Measurements from ENCODE around the gene CCDC24. TPM values are rescaled to one million over a fixed set of nuclear protein-coding genes. Genes with fewer than 3 reads are reported as not detected.

The CCDC24 gene
- total and polyA plus RNA-seq, 2 of the 13 experiments (the other 11 are each of a cell fraction or from before 2014, with no cell fraction given), result 1.4 to 2.9 TPM

- CTCF ChIA-PET (ENCODE audit: low intra/inter-chr PET ratio, low total read pairs), result interaction anchor here (1.2 to 3.1 kb wide), 3 partner anchors 28 to 41 kb away, joined by 8 to 57 read pairs (median 9); no protein-coding TSS in a partner anchor
- no peaks in the 10 kb centered on the region for H3K36me3 ChIP-seq (replicated peaks in 1 of 2; ENCODE audit: control insufficient read depth in 1 of 2, insufficient read depth in 2 of 2, low read length in 2 of 2)
- no peaks in the 10 kb centered on the region for H3K9me3 ChIP-seq (ENCODE audit: low read length)
- no peak overlapping the region for H3K4me3 ChIP-seq (replicated peaks in 1 of 3; ENCODE audit: insufficient read depth in 1 of 3, low read depth in 2 of 3, low read length in 3 of 3)
- no peaks in the 10 kb centered on the region for H4K20me1 ChIP-seq (ENCODE audit: insufficient read depth, low read length)
- WGBS (ENCODE audit: low lambda C conversion rate), result 4% methylated on average over 6 of the region's 6 CpGs
- no peak overlapping the region for H2AFZ ChIP-seq (ENCODE audit: low read length)
- no peak overlapping the region for H3K27ac ChIP-seq (ENCODE audit: extremely low read length, insufficient read depth, low read length)
- H3K79me2 ChIP-seq (ENCODE audit: insufficient read depth, low read length), result no peaks in the 10 kb centered on the region
- peak; percentile 83 for FAIRE-seq
- no peak overlapping the region for H3K4me2 ChIP-seq (ENCODE audit: low read depth, low read length)
- H3K4me1 ChIP-seq (ENCODE audit: insufficient read depth, low read length), result peaks cover 46% of the 10 kb centered on the region
- in situ Hi-C loops (cut with HindIII; ENCODE audit: extremely low pct_ligation_motif_present, low pct_unique_long_range_greater_than_20kb), result no loop called here
- intact Hi-C loops (cut with micrococcal nuclease; ENCODE audit: unreplicated experiment), result loop anchor here (1.0 to 10.0 kb wide), 3 partner anchors 31 to 102 kb away; partner anchors contain the start of gene ARTN
- ATAC-seq, result peak; percentile 60
- no peak overlapping the region for H3K9ac ChIP-seq (ENCODE audit: insufficient read depth, low read depth, low read length)
- no TSS peak for BruUV-seq (replicated peaks)
- POLR2A ChIA-PET, result interaction anchor here (0.7 to 1.2 kb wide), 3 partner anchors 44 to 58 kb away, joined by 3 to 4 read pairs (median 3); no protein-coding TSS in a partner anchor
- DNase-seq (ENCODE audit: low spot score), result peak; percentile 55
- H3K27me3 ChIP-seq (ENCODE audit: control insufficient read depth in 1 of 2, insufficient read depth in 2 of 2, low read length in 2 of 2), result peaks cover 0 to 2% of the 10 kb centered on the region in 2 experiments; a peak in 1 of 5 replicates
- 0 out of 2 replicates have a peak, but pooled peaks have one; percentile 19 for TF ChIP-seq ZSCAN31 (CRISPR knock-in tag; IDR thresholded peaks at IDR 0.05; ENCODE audit: low read depth)
- TF ChIP-seq THAP11 (CRISPR knock-in tag; IDR thresholded peaks at IDR 0.05), result 0 out of 2 replicates have a peak, but pooled peaks have one; percentile 37
- TF ChIP-seq RXRB (CRISPR knock-in tag; IDR thresholded peaks at IDR 0.05; ENCODE audit: borderline replicate concordance), result no peak
- TF ChIP-seq ZNF225 (CRISPR knock-in tag; IDR thresholded peaks at IDR 0.05), result no peak
- TF ChIP-seq ADNP (CRISPR knock-in tag; IDR thresholded peaks at IDR 0.05), result no peak
- TF ChIP-seq BATF2 (CRISPR knock-in tag; IDR thresholded peaks at IDR 0.05), result no peak
- peak in 1 of 2 experiments; percentile 55; a peak in 1 of 4 replicates for TF ChIP-seq HMGXB4 (CRISPR knock-in tag; IDR thresholded peaks at IDR 0.05; ENCODE audit: borderline replicate concordance in 1 of 2, low read depth in 1 of 2)
- peak; percentile 50 for TF ChIP-seq XRCC5 (optimal IDR thresholded peaks at IDR 0.05; ENCODE audit: low read length)
- TF ChIP-seq KDM4B (CRISPR knock-in tag; IDR thresholded peaks at IDR 0.05), result 0 out of 2 replicates have a peak, but pooled peaks have one; percentile 32
- TF ChIP-seq KDM2A (CRISPR knock-in tag; IDR thresholded peaks at IDR 0.05; ENCODE audit: borderline replicate concordance, low read depth), result 0 out of 2 replicates have a peak, but pooled peaks have one; percentile 35
- no peak for TF ChIP-seq ZFYVE20 (CRISPR knock-in tag; IDR thresholded peaks at IDR 0.05; ENCODE audit: borderline replicate concordance, low read depth)
- TF ChIP-seq RAD21 (CRISPR knock-in tag; IDR thresholded peaks at IDR 0.05), result peak; percentile 83
- 0 out of 2 replicates have a peak, but pooled peaks have one; percentile 27 for TF ChIP-seq MIER3 (CRISPR knock-in tag; IDR thresholded peaks at IDR 0.05; ENCODE audit: borderline replicate concordance)
- 0 out of 2 replicates have a peak, but pooled peaks have one; percentile 26 for TF ChIP-seq ZNF501 (CRISPR knock-in tag; IDR thresholded peaks at IDR 0.05)
- 0 out of 2 replicates have a peak, but pooled peaks have one; percentile 7 for TF ChIP-seq ARID5B (CRISPR knock-in tag; IDR thresholded peaks at IDR 0.05)
- 0 out of 2 replicates have a peak, but pooled peaks have one; percentile 24 for TF ChIP-seq ZNF605 (CRISPR knock-in tag; IDR thresholded peaks at IDR 0.05)
Measured at GRCh38 chr1:44036409-44037139, 45.2 kb downstream of the CCDC24 start.

Data from HepG2 (cell line).